ENCODE measurements around the gene TXNDC16.

Gene TXNDC16

GRCh38 chr14:52545584-52546317 lies 6.6 kb downstream of the TXNDC16 start:
- no peak for DNase-seq (ENCODE audit: low read depth)
- H3K4me3 ChIP-seq (replicated peaks; ENCODE audit: low read depth, low read length), result no peak overlapping the region
- no peak for TF ChIP-seq CTCF (IDR thresholded peaks at IDR 0.05; ENCODE audit: low read length, missing control alignments)

GRCh38 chr14:52538623-52539022 lies 13.7 kb downstream of the TXNDC16 start:
- DNase-seq (ENCODE audit: low read depth), result no peak
- TF ChIP-seq CTCF (IDR thresholded peaks at IDR 0.05; ENCODE audit: low read length, missing control alignments), result no peak

DNA sequence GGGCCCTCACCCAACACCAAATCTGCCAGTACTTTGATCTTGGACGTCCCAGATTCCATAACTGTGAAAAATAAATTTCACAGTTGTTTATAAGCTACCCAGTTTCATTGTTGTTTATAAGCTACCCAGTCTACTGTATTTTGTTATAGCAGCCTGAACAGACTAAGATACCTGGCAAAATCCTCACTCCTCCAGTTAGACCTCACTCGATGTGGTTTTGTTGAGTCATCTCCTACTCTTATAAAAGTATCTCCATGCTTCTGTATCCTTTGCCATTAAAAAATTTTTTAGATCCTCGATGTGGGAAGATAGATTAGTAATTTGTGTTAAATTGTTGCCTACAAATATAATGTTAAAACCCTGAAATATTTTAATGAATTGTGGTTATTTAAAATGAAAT lies 16.0 kb downstream of the TXNDC16 start:
- no peak for DNase-seq (ENCODE audit: low read depth)
- no peak overlapping the region for H3K4me3 ChIP-seq (replicated peaks; ENCODE audit: low read depth, low read length)
- no peak for TF ChIP-seq CTCF (IDR thresholded peaks at IDR 0.05; ENCODE audit: low read length, missing control alignments)

More at GRCh38 chr14:52538623-52539022, 13.7 kb downstream of the TXNDC16 start:
- H3K4me3 ChIP-seq (replicated peaks; ENCODE audit: low read depth, low read length), result no peak overlapping the region

- H3K4me3 ChIP-seq (replicated peaks; ENCODE audit: low read depth, low read length), result no peak overlapping the region
- TF ChIP-seq CTCF (IDR thresholded peaks at IDR 0.05; ENCODE audit: low read length, missing control alignments), result no peak
- DNase-seq (ENCODE audit: low read depth), result no peak
Observed at GRCh38 chr14:52531481-52531880, 20.8 kb downstream of the TXNDC16 start.

GRCh38 chr14:52527052-52527451 lies 25.3 kb downstream of the TXNDC16 start:
- no peak overlapping the region for H3K4me3 ChIP-seq (replicated peaks; ENCODE audit: low read depth, low read length)

GRCh38 chr14:52522581-52523345 lies 29.5 kb downstream of the TXNDC16 start:
- no peak for TF ChIP-seq CTCF (IDR thresholded peaks at IDR 0.05; ENCODE audit: low read length, missing control alignments)
- no peak for DNase-seq (ENCODE audit: low read depth)
- no peak overlapping the region for H3K4me3 ChIP-seq (replicated peaks; ENCODE audit: low read depth, low read length)

More at GRCh38 chr14:52527052-52527451, 25.3 kb downstream of the TXNDC16 start:
- no peak for TF ChIP-seq CTCF (IDR thresholded peaks at IDR 0.05; ENCODE audit: low read length, missing control alignments)
- no peak for DNase-seq (ENCODE audit: low read depth)
